HepG2 (cell line): ENCODE results near the gene EEF1A2. TPM values are rescaled to one million over a fixed set of nuclear protein-coding genes. Genes with fewer than 3 reads are reported as not detected.

Experiments used
- ATAC-seq: fragments of 200-7000 bp; cut with Tn5 transposase; 3 replicates; pipeline ENCODE4 v1.9.1; 2020; ENCODE audit warnings: mild to moderate bottlenecking, moderate library complexity
- BruUV-seq: library from RNA; stranded (reverse); fragments of 400-500 nt; replicated peaks from 2 replicates; lab custom pipeline; 2021; lab: Mats Ljungman, UMichigan
- CTCF ChIA-PET: fragments of 300-600 bp; formaldehyde crosslinking; extraction: SDS; loops from one replicate; lab custom pipeline; 2021; ENCODE audit warnings: low total read pairs, inconsistent platforms, low intra/inter-chr PET ratio; lab: Yijun Ruan, JAX
- POLR2A ChIA-PET: fragments of 350-600 bp; sonication (Branson Sonifier 250); formaldehyde crosslinking; loops from one replicate; lab custom pipeline; 2020; ENCODE audit warnings: antibody characterized with exemption, inconsistent platforms; lab: Yijun Ruan, JAX
- DNase-seq: peaks from one replicate; pipeline ENCODE4 v3.0.0-alpha.2; 2015; ENCODE audit warnings: low spot score
- FAIRE-seq: peaks from 3 replicates; lab custom pipeline; 2011; peaks lifted over from hg19 to GRCh38; lab: Jason Lieb, UNC
- H2AFZ ChIP-seq: one replicate; pipeline ENCODE4 v1.6.1; 2011; ENCODE audit warnings: low read length, inconsistent platforms
- H3K27ac ChIP-seq: fragments of 300-600 bp; 3 replicates; pipeline ENCODE4 v1.8.0; 2011; ENCODE audit warnings: mixed run types, mild to moderate bottlenecking, mixed read lengths, low read length, inconsistent platforms; ENCODE audit not compliant: insufficient read depth; ENCODE audit errors: extremely low read length
- H3K27me3 ChIP-seq, 2 experiments: fragments of 200-600 bp in 1 of 2; 2 replicates in 1 of 2; 3 replicates in 1 of 2; pipeline versions ENCODE4 v1.6.0 to v1.8.0; 2011; ENCODE audit warnings: low read length in 2 of 2, mild to moderate bottlenecking in 2 of 2, moderate library complexity in 2 of 2, inconsistent platforms in 1 of 2; ENCODE audit not compliant: insufficient read depth in 2 of 2, control insufficient read depth in 1 of 2
- H3K36me3 ChIP-seq, 2 experiments: fragments of 200-600 bp in 1 of 2; replicated peaks in 1 of 2; 2 replicates in 1 of 2; 3 replicates in 1 of 2; pipeline versions ENCODE4 v1.5.1 to v1.8.0; 2011; ENCODE audit warnings: low read length in 2 of 2, inconsistent platforms in 1 of 2; ENCODE audit not compliant: insufficient read depth in 2 of 2, control insufficient read depth in 1 of 2
- H3K4me1 ChIP-seq: 2 replicates; pipeline ENCODE4 v1.5.1; 2012; ENCODE audit warnings: low read length, inconsistent platforms; ENCODE audit not compliant: insufficient read depth
- H3K4me2 ChIP-seq: 2 replicates; pipeline ENCODE4 v1.6.0; 2011; ENCODE audit warnings: low read depth, low read length, inconsistent platforms
- H3K4me3 ChIP-seq, 3 experiments: fragments of 200-600 bp in 1 of 3; sonication (generic), shearing (Covaris generic) in 1 of 3; replicated peaks in 1 of 3; 2 replicates each; pipeline ENCODE4 v1.5.1; 2011 to 2016; ENCODE audit warnings: low read length in 3 of 3, inconsistent platforms in 2 of 3, low read depth in 2 of 3, mild to moderate bottlenecking in 2 of 3, control low read depth in 1 of 3, mixed read lengths in 1 of 3; ENCODE audit not compliant: insufficient read depth in 1 of 3
- H3K79me2 ChIP-seq: one replicate; pipeline ENCODE4 v1.6.1; 2011; ENCODE audit warnings: low read length, inconsistent platforms; ENCODE audit not compliant: insufficient read depth
- H3K9ac ChIP-seq: 2 replicates; pipeline ENCODE4 v1.6.0; 2011; ENCODE audit warnings: mild to moderate bottlenecking, low read depth, low read length, inconsistent platforms; ENCODE audit not compliant: insufficient read depth
- H3K9me3 ChIP-seq: 2 replicates; pipeline ENCODE4 v1.5.1; 2012; ENCODE audit warnings: mild to moderate bottlenecking, low read length
- H4K20me1 ChIP-seq: 2 replicates; pipeline ENCODE4 v1.6.0; 2011; ENCODE audit warnings: inconsistent platforms, mild to moderate bottlenecking, low read length, moderate library complexity; ENCODE audit not compliant: insufficient read depth
- EZH2 ChIP-seq: conservative IDR thresholded peaks from 2 replicates; pipeline ENCODE4 v1.6.1; 2012; ENCODE audit warnings: mild to moderate bottlenecking, low read depth, low read length, moderate library complexity
- KDM3A ChIP-seq: IDR thresholded peaks from 2 replicates; pipeline ENCODE4 v1.6.1; 2018; ENCODE audit warnings: low read depth, missing compliant biosample characterization
- ZBTB7B ChIP-seq: sonication (generic); formaldehyde crosslinking; IDR thresholded peaks from 2 replicates; pipeline ENCODE4 v1.4.0; 2020; ENCODE audit warnings: missing genetic modification reagents
- ZFP36 ChIP-seq: fragments of 150-350 bp; IDR thresholded peaks from 2 replicates; pipeline ENCODE4 v1.6.1; 2018; ENCODE audit warnings: borderline replicate concordance, low read length, low read depth; ENCODE audit not compliant: partially characterized antibody
- ZNF136 ChIP-seq: sonication (generic); formaldehyde crosslinking; IDR thresholded peaks from 2 replicates; pipeline ENCODE4 v1.8.1; 2022; ENCODE audit warnings: low read depth, mild to moderate bottlenecking, moderate library complexity, missing genetic modification reagents
- ZNF34 ChIP-seq: sonication (generic); formaldehyde crosslinking; IDR thresholded peaks from 2 replicates; pipeline ENCODE4 v1.4.0; 2020; ENCODE audit warnings: mild to moderate bottlenecking, missing genetic modification reagents, borderline replicate concordance
- ZNF354B ChIP-seq: sonication (generic); formaldehyde crosslinking; IDR thresholded peaks from 2 replicates; pipeline ENCODE4 v1.8.0; 2022; ENCODE audit warnings: mild to moderate bottlenecking, missing genetic modification reagents
- ZNF790 ChIP-seq: sonication (generic); formaldehyde crosslinking; IDR thresholded peaks from 2 replicates; pipeline ENCODE4 v1.8.0; 2022; ENCODE audit warnings: missing genetic modification reagents, mild to moderate bottlenecking, borderline replicate concordance
- WGBS: methylation state at CpG from one replicate; pipeline ENCODE4 v1.1.6; 2017; ENCODE audit warnings: low lambda C conversion rate; 5-methylcytosine and 5-hydroxymethylcytosine counted together
- in situ Hi-C: cut with HindIII; loops from 2 replicates; pipeline ENCODE4 v1.10.0; 2017; ENCODE audit warnings: low pct_unique_long_range_greater_than_20kb; ENCODE audit not compliant: extremely low pct_ligation_motif_present
- intact Hi-C: fragments of 100-400 bp; cut with micrococcal nuclease; formaldehyde crosslinking; loops from one replicate; pipeline ENCODE4 v1.10.0; 2022; ENCODE audit not compliant: unreplicated experiment
- polyA plus RNA-seq, 8 experiments: library from polyadenylated mRNA; depleted of rRNA in 3 of 8; stranded (reverse) in 7 of 8; unstranded in 1 of 8; fragments of >200 nt; fragmentation: Illumina TruSeq in 4 of 8; extraction: Trizol in 4 of 8; gene quantifications; 2 replicates each; pipeline versions ENCODE4 v1.2.1 to v1.2.3, GENCODE V29; 2011 to 2016; ENCODE audit warnings: low read depth in 4 of 8, missing spikeins in 1 of 8, mixed read lengths in 1 of 8; ENCODE audit not compliant: insufficient read depth in 1 of 8
- total RNA-seq, 5 experiments: library from RNA; depleted of rRNA; stranded (reverse); fragments of >200 nt; fragmentation: Illumina TruSeq; extraction: Trizol; gene quantifications; 2 replicates each; pipeline ENCODE4 v1.2.3, GENCODE V29; 2016; ENCODE audit warnings: low read depth in 1 of 5

EEF1A2 gene
- total and polyA plus RNA-seq, 2 of the 13 experiments (the other 11 are each of a cell fraction or from before 2014, with no cell fraction given) = 0.44 to 0.87 TPM

- no peak overlapping the region for H3K4me3 ChIP-seq
- WGBS = 5% methylated on average over 8 of the region's 27 CpGs
- H4K20me1 ChIP-seq = peaks cover 13% of the 10 kb centered on the region; the same call in 1 of the 2 replicates
- in situ Hi-C loops = no loop called here
- peaks cover 43 to 86% of the 10 kb centered on the region in 2 experiments for H3K27me3 ChIP-seq
- H3K4me1 ChIP-seq = no peaks in the 10 kb centered on the region
- ChIA-PET CTCF (no interaction called here), POLR2A (no interaction called here)
- no peaks in the 10 kb centered on the region for H3K79me2 ChIP-seq
- no peak for DNase-seq
- no peak for FAIRE-seq
- BruUV-seq = no TSS peak
- no peaks in the 10 kb centered on the region for H3K36me3 ChIP-seq
- no peaks in the 10 kb centered on the region for H3K9me3 ChIP-seq
- ATAC-seq = no peak
- H2AFZ ChIP-seq = no peak overlapping the region
- no peak overlapping the region for H3K27ac ChIP-seq
- H3K9ac ChIP-seq = no peak overlapping the region
- H3K4me2 ChIP-seq = no peak overlapping the region
- TF ChIP-seq ZNF790 (CRISPR knock-in tag) = no peak
- no peak for TF ChIP-seq ZFP36
- no peak for TF ChIP-seq ZBTB7B (CRISPR knock-in tag)
- no peak for TF ChIP-seq ZNF136
- no peak for TF ChIP-seq ZNF354B (CRISPR knock-in tag)
- TF ChIP-seq, all 625 proteins: peak for 0
- intact Hi-C loops = no loop called here
Measured at GRCh38 chr20:63471717-63471980, 27.2 kb downstream of the EEF1A2 start.

GRCh38 chr20:63471002-63471716 lies 27.7 kb downstream of the EEF1A2 start:
- in situ Hi-C loops = no loop called here
- peak; percentile 93 for TF ChIP-seq EZH2
- no peak for TF ChIP-seq ZNF34
- peak; percentile 28; the same call in 1 of the 2 replicates for TF ChIP-seq KDM3A (CRISPR knock-in tag)
- 0 out of 3 replicates have a peak, but pooled peaks have one; percentile 3 for ATAC-seq
- Histone ChIP-seq H3K79me2 (no peaks in the 10 kb centered on the region), H3K9ac (no peak overlapping the region), H3K4me3 (no peak overlapping the region), H3K9me3 (no peaks in the 10 kb centered on the region), H3K27me3 (peaks cover 47 to 90% of the 10 kb centered on the region in 2 experiments), H3K27ac (no peak overlapping the region), H3K4me2 (no peak overlapping the region), H4K20me1 (peaks cover 13% of the 10 kb centered on the region; the same call in 1 of the 2 replicates), H3K4me1 (no peaks in the 10 kb centered on the region), H3K36me3 (no peaks in the 10 kb centered on the region), H2AFZ (no peak overlapping the region)
- 16% methylated on average over 42 of the region's 46 CpGs for WGBS
- DNase-seq = no peak
- intact Hi-C loops = no loop called here
- CTCF ChIA-PET = no interaction called here
- no peak for FAIRE-seq
- POLR2A ChIA-PET = no interaction called here
- BruUV-seq = no TSS peak
